ENCODE results near the gene RHO. TPM values are rescaled to one million over a fixed set of nuclear protein-coding genes. Genes with fewer than 3 reads are reported as not detected.
A peak's percentile ranks its signal among the peaks of the same experiment; 100 is the strongest.

RHO gene
- total RNA-seq, 8 experiments from 2014 or later = 0.04 to 0.42 (median 0.10) TPM; not detected in 3

GRCh38 chr3:129553719-129554118, 25.3 kb downstream of the RHO start:
- Histone ChIP-seq H3K4me3 (no peak overlapping the region), H3K4me1 (replicated peaks in 1 of 2) (peaks cover 61 to 62% of the 10 kb centered on the region in 2 donors), H3K27ac (no peak overlapping the region)
- no peak for ATAC-seq (replicated peaks in 6 of 8)
- 10 to 93% (median 55%) methylated on average over 2 to 15 of the region's 15 CpGs; no CpG with 5 or more reads in 2 of the 10 experiments for WGBS, 10 experiments
- in situ Hi-C loops (cut with MboI; ENCODE audit: low pct_unique_long_range_greater_than_20kb in 2 of 9, low sequenced_read_pairs in 9 of 9, unreplicated experiment in 9 of 9) = no loop called here

GRCh38 chr3:129554356-129555152, 26.1 kb downstream of the RHO start:
- Histone ChIP-seq H3K4me1 (replicated peaks in 1 of 2) (peaks cover 62 to 63% of the 10 kb centered on the region in 2 donors), H3K4me3 (no peak overlapping the region), H3K27ac (no peak overlapping the region)
- ATAC-seq (replicated peaks in 6 of 8) = peak in 3 of 8 experiments; percentile 6 to 17 (median 16)
- 60 to 100% (median 78%) methylated on average over 1 to 9 of the region's 13 CpGs for WGBS, 10 experiments
- in situ Hi-C loops (cut with MboI; ENCODE audit: low pct_unique_long_range_greater_than_20kb in 2 of 9, low sequenced_read_pairs in 9 of 9, unreplicated experiment in 9 of 9) = no loop called here

GRCh38 chr3:129555153-129555550, 26.7 kb downstream of the RHO start:
- Histone ChIP-seq H3K4me1 (replicated peaks in 1 of 2) (peaks cover 64 to 65% of the 10 kb centered on the region in 2 donors), H3K4me3 (no peak overlapping the region), H3K27ac (no peak overlapping the region)
- peak in 3 of 8 experiments; percentile 5 to 23 (median 17) for ATAC-seq (replicated peaks in 6 of 8)
- in situ Hi-C loops (cut with MboI; ENCODE audit: low pct_unique_long_range_greater_than_20kb in 2 of 9, low sequenced_read_pairs in 9 of 9, unreplicated experiment in 9 of 9) = no loop called here
- WGBS, 10 experiments = 87 to 100% (median 100%) methylated on average over 1 to 7 of the region's 15 CpGs; no CpG with 5 or more reads in 7 of the 10 experiments

GRCh38 chr3:129555616-129556357, 27.3 kb downstream of the RHO start:
- WGBS, 10 experiments = 50 to 100% (median 72%) methylated on average over 1 to 4 of the region's 18 CpGs; no CpG with 5 or more reads in 6 of the 10 experiments
- H3K27ac ChIP-seq = no peak overlapping the region

GRCh38 chr3:129556358-129556695, 27.9 kb downstream of the RHO start:
- 79% methylated on average over 5 of the region's 15 CpGs; no CpG with 5 or more reads in 9 of the 10 experiments for WGBS, 10 experiments
- H3K27ac ChIP-seq = no peak overlapping the region
- in situ Hi-C loops (cut with MboI; ENCODE audit: low pct_unique_long_range_greater_than_20kb in 2 of 9, low sequenced_read_pairs in 9 of 9, unreplicated experiment in 9 of 9) = no loop called here
- no peak overlapping the region for H3K4me3 ChIP-seq
- peaks cover 76 to 77% of the 10 kb centered on the region in 2 donors for H3K4me1 ChIP-seq (replicated peaks in 1 of 2)
- ATAC-seq (replicated peaks in 6 of 8) = no peak

More at GRCh38 chr3:129555616-129556357, 27.3 kb downstream of the RHO start:
- no peak for ATAC-seq (replicated peaks in 6 of 8)
- H3K4me1 ChIP-seq (replicated peaks in 1 of 2) = peaks cover 71% of the 10 kb centered on the region in 2 donors
- in situ Hi-C loops (cut with MboI; ENCODE audit: low pct_unique_long_range_greater_than_20kb in 2 of 9, low sequenced_read_pairs in 9 of 9, unreplicated experiment in 9 of 9) = no loop called here
- no peak overlapping the region for H3K4me3 ChIP-seq

- ATAC-seq (replicated peaks in 6 of 8) = peak in 5 of 8 experiments; percentile 5 to 61 (median 48)
- H3K27ac ChIP-seq = no peak overlapping the region
- in situ Hi-C loops (cut with MboI; ENCODE audit: low pct_unique_long_range_greater_than_20kb in 2 of 9, low sequenced_read_pairs in 9 of 9, unreplicated experiment in 9 of 9) = no loop called here
- H3K4me1 ChIP-seq (replicated peaks in 1 of 2) = peaks cover 78 to 80% of the 10 kb centered on the region in 2 donors
- WGBS, 10 experiments = 0 to 93% (median 59%) methylated on average over 1 to 8 of the region's 31 CpGs; no CpG with 5 or more reads in 6 of the 10 experiments
- no peak overlapping the region for H3K4me3 ChIP-seq
Measured at GRCh38 chr3:129556890-129557547, 28.6 kb downstream of the RHO start.

GRCh38 chr3:129557548-129557894, 29.1 kb downstream of the RHO start:
- H3K4me1 ChIP-seq (replicated peaks in 1 of 2) = peaks cover 76% of the 10 kb centered on the region in 2 donors
- ATAC-seq (replicated peaks in 6 of 8) = peak in 1 of 8 experiments; percentile 1
- in situ Hi-C loops (cut with MboI; ENCODE audit: low pct_unique_long_range_greater_than_20kb in 2 of 9, low sequenced_read_pairs in 9 of 9, unreplicated experiment in 9 of 9) = no loop called here
- no peak overlapping the region for H3K4me3 ChIP-seq
- no peak overlapping the region for H3K27ac ChIP-seq
- 31 to 100% (median 69%) methylated on average over 2 to 9 of the region's 11 CpGs; no CpG with 5 or more reads in 4 of the 10 experiments for WGBS, 10 experiments

- in situ Hi-C loops (cut with MboI; ENCODE audit: low pct_unique_long_range_greater_than_20kb in 2 of 9, low sequenced_read_pairs in 9 of 9, unreplicated experiment in 9 of 9) = no loop called here
- WGBS, 10 experiments = 80 to 100% (median 83%) methylated on average over 1 to 10 of the region's 15 CpGs; no CpG with 5 or more reads in 6 of the 10 experiments
- no peak for ATAC-seq (replicated peaks in 6 of 8)
- H3K27ac ChIP-seq = no peak overlapping the region
- H3K4me3 ChIP-seq = no peak overlapping the region
- H3K4me1 ChIP-seq (replicated peaks in 1 of 2) = peaks cover 69% of the 10 kb centered on the region in 2 donors
Measured at GRCh38 chr3:129558081-129558771, 29.8 kb downstream of the RHO start.

- Histone ChIP-seq H3K27ac (no peak overlapping the region), H3K4me3 (no peak overlapping the region), H3K4me1 (replicated peaks in 1 of 2) (peaks cover 61 to 62% of the 10 kb centered on the region in 2 donors)
- ATAC-seq (replicated peaks in 6 of 8) = peak in 3 of 8 experiments; percentile 4 to 5 (median 5)
- 0% methylated on average over 1 of the region's 11 CpGs; no CpG with 5 or more reads in 9 of the 10 experiments for WGBS, 10 experiments
- in situ Hi-C loops (cut with MboI; ENCODE audit: low pct_unique_long_range_greater_than_20kb in 2 of 9, low sequenced_read_pairs in 9 of 9, unreplicated experiment in 9 of 9) = no loop called here
Measured at GRCh38 chr3:129558772-129559564, 30.5 kb downstream of the RHO start.

- in situ Hi-C loops (cut with MboI; ENCODE audit: low pct_unique_long_range_greater_than_20kb in 2 of 9, low sequenced_read_pairs in 9 of 9, unreplicated experiment in 9 of 9) = no loop called here
- WGBS, 10 experiments = 88% methylated on average over 3 of the region's 20 CpGs; no CpG with 5 or more reads in 9 of the 10 experiments
- Histone ChIP-seq H3K4me1 (replicated peaks in 1 of 2) (peaks cover 55 to 56% of the 10 kb centered on the region in 2 donors), H3K4me3 (no peak overlapping the region), H3K27ac (no peak overlapping the region)
- ATAC-seq (replicated peaks in 6 of 8) = no peak
Measured at GRCh38 chr3:129559565-129560079, 31.2 kb downstream of the RHO start.

- in situ Hi-C loops (cut with MboI; ENCODE audit: low pct_unique_long_range_greater_than_20kb in 2 of 9, low sequenced_read_pairs in 9 of 9, unreplicated experiment in 9 of 9) = no loop called here
- peaks cover 48 to 49% of the 10 kb centered on the region in 2 donors for H3K4me1 ChIP-seq (replicated peaks in 1 of 2)
- ATAC-seq (replicated peaks in 6 of 8) = peak; percentile 6 to 68 (median 32)
- H3K27ac ChIP-seq = peak overlapping the region in 1 of 2 donors; percentile 4
- WGBS, 10 experiments = 0 to 40% (median 0%) methylated on average over 1 to 5 of the region's 16 CpGs; no CpG with 5 or more reads in 1 of the 10 experiments
- H3K4me3 ChIP-seq = no peak overlapping the region
Measured at GRCh38 chr3:129560269-129560787, 31.9 kb downstream of the RHO start.

All from motor neuron (in vitro differentiated cells).